SK-N-SH (cell line): ENCODE results near the gene CYP2C18. TPM values are rescaled to one million over a fixed set of nuclear protein-coding genes. Genes with fewer than 3 reads are reported as not detected.

ENCODE experiments used
- CTCF ChIA-PET: fragments of 300-600, 350-600 bp; formaldehyde crosslinking; extraction: SDS; loops from one replicate; lab custom pipeline; 2021; lab: Yijun Ruan, JAX
- POLR2A ChIA-PET: fragments of 350-600 bp; sonication (Branson Sonifier 250); formaldehyde crosslinking; extraction: SDS; loops from one replicate; lab custom pipeline; 2020; ENCODE audit warnings: antibody characterized with exemption, inconsistent platforms; lab: Yijun Ruan, JAX
- DNase-seq: peaks from one replicate; pipeline ENCODE4 v3.0.0; 2012
- H2AFZ ChIP-seq: fragments of 200-600 bp; sonication (generic); 2 replicates; pipeline ENCODE4 v1.8.1; 2016; ENCODE audit warnings: antibody characterized with exemption, mild to moderate bottlenecking, low read depth
- H3F3A ChIP-seq: fragments of 200-600 bp; sonication (generic); replicated peaks from 2 replicates; pipeline ENCODE3; 2016; ENCODE audit warnings: antibody characterized with exemption, mild to moderate bottlenecking; ENCODE audit not compliant: insufficient read depth
- H3K27ac ChIP-seq, 2 experiments: fragments of 200-500 bp in 1 of 2; fragments of 200-600 bp in 1 of 2; sonication (Bioruptor generic) in 1 of 2; sonication (generic), shearing (Covaris generic) in 1 of 2; 2 replicates each; pipeline versions ENCODE4 v1.5.1 to v1.6.1; 2014 to 2016; ENCODE audit warnings: low read depth in 2 of 2, inconsistent platforms in 1 of 2, low read length in 1 of 2, mild to moderate bottlenecking in 1 of 2, mixed read lengths in 1 of 2
- H3K27me3 ChIP-seq: fragments of 200-600 bp; sonication (generic), shearing (Covaris generic); 2 replicates; pipeline ENCODE4 v1.6.1; 2016; ENCODE audit warnings: mixed run types; ENCODE audit not compliant: insufficient read depth
- H3K36me3 ChIP-seq, 2 experiments: fragments of 200-500 bp in 1 of 2; fragments of 200-600 bp in 1 of 2; sonication (Bioruptor generic) in 1 of 2; sonication (generic) in 1 of 2; replicated peaks in 1 of 2; 2 replicates each; pipeline versions ENCODE3 to v1.5.1; 2014 to 2016; ENCODE audit warnings: low read length in 1 of 2, mild to moderate bottlenecking in 1 of 2; ENCODE audit not compliant: insufficient read depth in 2 of 2, control insufficient read depth in 1 of 2
- H3K4me1 ChIP-seq, 2 experiments: fragments of 200-500 bp in 1 of 2; fragments of 200-600 bp in 1 of 2; sonication (Bioruptor generic) in 1 of 2; sonication (generic), shearing (Covaris generic) in 1 of 2; 2 replicates each; pipeline versions ENCODE4 v1.5.1 to v1.6.1; 2014 to 2016; ENCODE audit warnings: low read depth in 1 of 2, low read length in 1 of 2, mixed run types in 1 of 2; ENCODE audit not compliant: insufficient read depth in 2 of 2, control insufficient read depth in 1 of 2
- H3K4me2 ChIP-seq: fragments of 200-600 bp; sonication (generic), shearing (Covaris generic); 2 replicates; pipeline ENCODE4 v1.6.1; 2017; ENCODE audit warnings: mixed run types
- H3K4me3 ChIP-seq, 2 experiments: fragments of 200-500 bp in 1 of 2; fragments of 200-600 bp in 1 of 2; sonication (Bioruptor generic) in 1 of 2; sonication (generic), shearing (Covaris generic) in 1 of 2; 2 replicates each; pipeline versions ENCODE4 v1.5.1 to v1.8.1; 2014 to 2016; ENCODE audit warnings: low read depth in 2 of 2, inconsistent platforms in 1 of 2, low read length in 1 of 2, mild to moderate bottlenecking in 1 of 2, mixed read lengths in 1 of 2, moderate library complexity in 1 of 2
- H3K79me2 ChIP-seq: fragments of 200-600 bp; sonication (generic); 2 replicates; pipeline ENCODE4 v1.8.1; 2017; ENCODE audit warnings: mild to moderate bottlenecking; ENCODE audit not compliant: insufficient read depth
- H3K9ac ChIP-seq: fragments of 200-600 bp; sonication (generic); 2 replicates; pipeline ENCODE4 v1.6.1; 2017; ENCODE audit warnings: mixed run types
- H3K9me2 ChIP-seq: fragments of 200-600 bp; sonication (generic); 2 replicates; pipeline ENCODE4 v1.6.1; 2017; ENCODE audit warnings: mixed run types
- H3K9me3 ChIP-seq: fragments of 200-600 bp; sonication (generic); 2 replicates; pipeline ENCODE4 v1.6.1; 2017; ENCODE audit warnings: mixed run types, mild to moderate bottlenecking, moderate library complexity
- H4K20me1 ChIP-seq: fragments of 200-600 bp; sonication (generic); 2 replicates; pipeline ENCODE4 v1.6.1; 2017; ENCODE audit warnings: mild to moderate bottlenecking, mixed run types; ENCODE audit not compliant: insufficient read depth
- CHD2 ChIP-seq: fragments of 150-350 bp; IDR thresholded peaks from 2 replicates; pipeline ENCODE4 v1.6.1; 2018; ENCODE audit warnings: low read length; ENCODE audit not compliant: partially characterized antibody
- ELF1 ChIP-seq: IDR thresholded peaks from 2 replicates; pipeline ENCODE4 v1.4.0; 2012
- EP300 ChIP-seq, 2 experiments: IDR thresholded peaks; 2 replicates each; pipeline versions ENCODE4 v1.4.0 to v1.6.1; 2012; ENCODE audit warnings: borderline replicate concordance in 1 of 2, low read depth in 1 of 2, low read length in 1 of 2
- EZH2phosphoT487 ChIP-seq: fragments of 200-600 bp; sonication (generic); IDR thresholded peaks from 2 replicates; pipeline ENCODE4 v1.6.1; 2017; ENCODE audit warnings: low read depth, mixed run types, mild to moderate bottlenecking, antibody characterized with exemption, moderate library complexity, borderline replicate concordance
- FOSL2 ChIP-seq: IDR thresholded peaks from 2 replicates; pipeline ENCODE4 v1.4.0; 2012; ENCODE audit warnings: low read depth, mild to moderate bottlenecking, moderate library complexity, borderline replicate concordance
- FOXM1 ChIP-seq: IDR thresholded peaks from 2 replicates; pipeline ENCODE4 v1.4.0; 2012; ENCODE audit warnings: low read depth, mild to moderate bottlenecking
- GABPA ChIP-seq: IDR thresholded peaks from 2 replicates; pipeline ENCODE4 v1.4.0; 2012; ENCODE audit warnings: low read depth, mild to moderate bottlenecking
- IRF3 ChIP-seq: fragments of 150-350 bp; IDR thresholded peaks from 2 replicates; pipeline ENCODE4 v1.6.1; 2016; ENCODE audit warnings: mild to moderate bottlenecking, low read depth, low read length
- JUND ChIP-seq: IDR thresholded peaks from 2 replicates; pipeline ENCODE4 v1.4.0; 2012
- MEF2A ChIP-seq: IDR thresholded peaks from 2 replicates; pipeline ENCODE4 v1.4.0; 2012; ENCODE audit warnings: low read depth, borderline replicate concordance
- NFIC ChIP-seq: IDR thresholded peaks from 2 replicates; pipeline ENCODE4 v1.4.0; 2012; ENCODE audit warnings: borderline replicate concordance
- REST ChIP-seq: IDR thresholded peaks from 2 replicates; pipeline ENCODE4 v1.6.1; 2012; ENCODE audit warnings: mild to moderate bottlenecking, low read depth, low read length, moderate library complexity
- RFX5 ChIP-seq: IDR thresholded peaks from 2 replicates; pipeline ENCODE4 v1.6.1; 2012; ENCODE audit warnings: mild to moderate bottlenecking, improper control_type of control experiment, low read length
- SMC3 ChIP-seq: IDR thresholded peaks from 2 replicates; pipeline ENCODE4 v1.6.1; 2012; ENCODE audit warnings: low read depth, low read length, improper control_type of control experiment
- TAF1 ChIP-seq: IDR thresholded peaks from 2 replicates; pipeline ENCODE4 v1.6.1; 2012; ENCODE audit warnings: low read depth, mild to moderate bottlenecking, low read length, moderate library complexity, borderline replicate concordance
- TEAD4 ChIP-seq: IDR thresholded peaks from 2 replicates; pipeline ENCODE4 v1.4.0; 2012; ENCODE audit warnings: mild to moderate bottlenecking, borderline replicate concordance; ENCODE audit not compliant: insufficient read depth
- USF1 ChIP-seq: IDR thresholded peaks from 2 replicates; pipeline ENCODE4 v1.4.0; 2012; ENCODE audit warnings: low read depth, borderline replicate concordance
- USF2 ChIP-seq: fragments of 150-350 bp; IDR thresholded peaks from 2 replicates; pipeline ENCODE4 v1.6.1; 2017; ENCODE audit warnings: antibody characterized with exemption, low read length, low read depth, borderline replicate concordance
- ZBTB33 ChIP-seq: IDR thresholded peaks from 2 replicates; pipeline ENCODE4 v1.4.0; 2012; ENCODE audit warnings: low read depth, borderline replicate concordance
- polyA plus RNA-seq, 3 experiments: library from polyadenylated mRNA; depleted of rRNA; stranded (reverse); fragments of >200 nt; gene quantifications; 2 replicates each; pipeline ENCODE4 v1.2.3, GENCODE V29; 2012

CYP2C18 gene
- polyA plus RNA-seq, 1 of the 3 experiments (the other 2 are of a cell fraction): not detected

- TF ChIP-seq REST: no peak
- TF ChIP-seq ELF1: no peak
- no peak for TF ChIP-seq EP300 (IDR thresholded peaks at IDR 0.05; ENCODE audit: borderline replicate concordance in 1 of 2, low read depth in 1 of 2, low read length in 1 of 2)
- TF ChIP-seq TEAD4: no peak
- no peak for TF ChIP-seq IRF3
- no peak for TF ChIP-seq ZBTB33
- no peak for TF ChIP-seq CHD2
- TF ChIP-seq EZH2phosphoT487: no peak
- no peak for TF ChIP-seq MEF2A
These were observed 22.6 kb downstream of the CYP2C18 start (continued) for GRCh38 chr10:94706089-94706488.

GRCh38 chr10:94710578-94710977 lies 27.0 kb downstream of the CYP2C18 start:
- no peaks in the 10 kb centered on the region for H3K36me3 ChIP-seq
- H3K79me2 ChIP-seq: no peaks in the 10 kb centered on the region
- H3K4me1 ChIP-seq: no peaks in the 10 kb centered on the region
- DNase-seq: no peak
- ChIA-PET POLR2A (no interaction called here), CTCF (no interaction called here)
- H3K9ac ChIP-seq: no peak overlapping the region
- no peak overlapping the region for H2AFZ ChIP-seq
- no peaks in the 10 kb centered on the region for H3K27me3 ChIP-seq
- H3K27ac ChIP-seq: no peak overlapping the region
- H3K4me3 ChIP-seq: no peak overlapping the region
- no peaks in the 10 kb centered on the region for H3K9me3 ChIP-seq
- no peaks in the 10 kb centered on the region for H3K9me2 ChIP-seq
- no peak overlapping the region for H3K4me2 ChIP-seq
- H4K20me1 ChIP-seq: no peaks in the 10 kb centered on the region
- H3F3A ChIP-seq: no peaks in the 10 kb centered on the region
- TF ChIP-seq USF2: no peak
- TF ChIP-seq RFX5: no peak
- TF ChIP-seq FOXM1: no peak
- TF ChIP-seq TEAD4: no peak
- TF ChIP-seq JUND: no peak
- no peak for TF ChIP-seq NFIC
- no peak for TF ChIP-seq TAF1
- no peak for TF ChIP-seq FOSL2
- TF ChIP-seq MEF2A: no peak
- no peak for TF ChIP-seq EP300 (IDR thresholded peaks at IDR 0.05; ENCODE audit: borderline replicate concordance in 1 of 2, low read depth in 1 of 2, low read length in 1 of 2)
- no peak for TF ChIP-seq USF1
- TF ChIP-seq SMC3: no peak
- TF ChIP-seq GABPA: no peak
- no peak for TF ChIP-seq REST
